Peyer's patch (tissue), 4 donors: ENCODE measurements around the gene CCL24. TPM values are rescaled to one million over a fixed set of nuclear protein-coding genes. Genes with fewer than 3 reads are reported as not detected.
A peak's percentile ranks its signal among the peaks of the same experiment; 100 is the strongest.
"Not testable (repeated sequence)": the region's sequence is repeated elsewhere in the genome, so short reads cannot be mapped to it uniquely, and the experiment has no call there.

Source experiments
- DNase-seq, 3 donors: peaks; one replicate each; pipeline ENCODE4 v3.0.0-alpha.2; 2017 to 2019
- H3K27ac ChIP-seq, 4 donors: fragments of 200-600 bp; sonication (generic); one replicate each; pipeline ENCODE4 v1.5.1; 2016 to 2019
- H3K27me3 ChIP-seq, 2 donors: fragments of 200-600 bp; sonication (generic); one replicate each; pipeline ENCODE4 v1.5.1; 2019
- H3K36me3 ChIP-seq, 3 donors: fragments of 200-600 bp; sonication (generic); one replicate each; pipeline ENCODE4 v1.5.1; 2016 to 2019
- H3K4me1 ChIP-seq, 4 donors: fragments of 200-600 bp; sonication (generic); one replicate each; pipeline ENCODE4 v1.5.1; 2016 to 2019
- H3K4me3 ChIP-seq, 4 donors: fragments of 200-600 bp; sonication (generic); 1 replicate in 3 of 4; 2 replicates in 1 of 4; pipeline ENCODE4 v1.5.1; 2016 to 2019; ENCODE audit warnings: mild to moderate bottlenecking in 1 of 4
- H3K9me3 ChIP-seq, 4 donors: fragments of 200-600 bp; sonication (generic); one replicate each; pipeline ENCODE4 v1.5.1; 2016 to 2019; ENCODE audit warnings: mild to moderate bottlenecking in 1 of 4
- CTCF ChIP-seq, 6 experiments: fragments of 450-650 bp in 4 of 6; fragments of 200-600 bp in 2 of 6; sonication (generic) in 1 of 6; IDR thresholded peaks; one replicate each; pipeline ENCODE4 v1.5.1; 2017 to 2019; ENCODE audit warnings: antibody characterized with exemption in 6 of 6, mild to moderate bottlenecking in 3 of 6, moderate library complexity in 1 of 6
- POLR2A ChIP-seq, 2 donors: fragments of 450-650 bp; IDR thresholded peaks; one replicate each; pipeline ENCODE4 v1.5.1; 2017; ENCODE audit warnings: antibody characterized with exemption in 2 of 2, mild to moderate bottlenecking in 2 of 2, moderate library complexity in 2 of 2
- total RNA-seq, 4 donors: library from RNA; depleted of rRNA; stranded (reverse); fragments of >200 nt; gene quantifications; one replicate each; pipeline ENCODE4 v1.1.0, GENCODE V29; 2016

Gene CCL24
- total RNA-seq, 4 donors from 2014 or later, result 13.1 to 48.7 (median 26.3) TPM

- Histone ChIP-seq H3K4me3 (no peak overlapping the region), H3K4me1 (no peaks in the 10 kb centered on the region), H3K27ac (no peak overlapping the region)
Observed at GRCh38 chr7:75850235-75850634, 36.6 kb upstream of the CCL24 start.

GRCh38 chr7:75849573-75849972 is 36.0 kb upstream of the CCL24 start:
- no peaks in the 10 kb centered on the region for H3K9me3 ChIP-seq
- no peak overlapping the region for H3K4me3 ChIP-seq
- DNase-seq, result no peak
- H3K36me3 ChIP-seq, result no peaks in the 10 kb centered on the region
- no peak for TF ChIP-seq CTCF (IDR thresholded peaks at IDR 0.05)
- no peak for TF ChIP-seq POLR2A (IDR thresholded peaks at IDR 0.05)
- H3K27ac ChIP-seq, result no peak overlapping the region
- H3K27me3 ChIP-seq, result no peaks in the 10 kb centered on the region
- H3K4me1 ChIP-seq, result no peaks in the 10 kb centered on the region

More at GRCh38 chr7:75850235-75850634, 36.6 kb upstream of the CCL24 start:
- TF ChIP-seq CTCF (IDR thresholded peaks at IDR 0.05), result no peak
- no peak for TF ChIP-seq POLR2A (IDR thresholded peaks at IDR 0.05)
- H3K36me3 ChIP-seq, result no peaks in the 10 kb centered on the region
- no peak for DNase-seq
- no peaks in the 10 kb centered on the region for H3K27me3 ChIP-seq
- no peaks in the 10 kb centered on the region for H3K9me3 ChIP-seq

- no peak overlapping the region for H3K4me3 ChIP-seq
- H3K9me3 ChIP-seq, result no peaks in the 10 kb centered on the region
- no peak for DNase-seq
- TF ChIP-seq POLR2A (IDR thresholded peaks at IDR 0.05) (no peak), CTCF (IDR thresholded peaks at IDR 0.05) (no peak)
- H3K27ac ChIP-seq, result no peak overlapping the region
- H3K27me3 ChIP-seq, result no peaks in the 10 kb centered on the region
- no peaks in the 10 kb centered on the region for H3K4me1 ChIP-seq
- H3K36me3 ChIP-seq, result no peaks in the 10 kb centered on the region
Observed at GRCh38 chr7:75847707-75848106, 34.1 kb upstream of the CCL24 start.

GRCh38 chr7:75845132-75845531 is 31.5 kb upstream of the CCL24 start:
- not testable (repeated sequence) for H3K9me3 ChIP-seq, H3K4me3 ChIP-seq, H3K27me3 ChIP-seq, H3K36me3 ChIP-seq, DNase-seq, H3K27ac ChIP-seq, H3K4me1 ChIP-seq

- H3K36me3 ChIP-seq, result no peaks in the 10 kb centered on the region
- DNase-seq, result no peak
- no peaks in the 10 kb centered on the region for H3K27me3 ChIP-seq
- TF ChIP-seq POLR2A (IDR thresholded peaks at IDR 0.05) (no peak), CTCF (IDR thresholded peaks at IDR 0.05) (no peak)
- no peaks in the 10 kb centered on the region for H3K9me3 ChIP-seq
- H3K27ac ChIP-seq, result no peak overlapping the region
- H3K4me3 ChIP-seq, result no peak overlapping the region
- H3K4me1 ChIP-seq, result no peaks in the 10 kb centered on the region
Observed at GRCh38 chr7:75844158-75844557, 30.6 kb upstream of the CCL24 start.

- H3K9me3 ChIP-seq, result no peaks in the 10 kb centered on the region
- H3K4me1 ChIP-seq, result no peaks in the 10 kb centered on the region
- H3K4me3 ChIP-seq, result no peak overlapping the region
- no peaks in the 10 kb centered on the region for H3K36me3 ChIP-seq
- no peaks in the 10 kb centered on the region for H3K27me3 ChIP-seq
- peak overlapping the region in 1 of 4 donors; percentile 36 for H3K27ac ChIP-seq
- no peak for DNase-seq
- TF ChIP-seq CTCF (IDR thresholded peaks at IDR 0.05) (no peak), POLR2A (IDR thresholded peaks at IDR 0.05) (no peak)
Observed at GRCh38 chr7:75843613-75844116, 30.1 kb upstream of the CCL24 start.
